AG09319 (cell line): ENCODE results near the gene UBE2L5.

Source experiments
- DNase-seq: peaks from one replicate; pipeline ENCODE4 v3.0.0-alpha.2; 2010; ENCODE audit warnings: low read depth; ENCODE audit errors: extremely low read depth
- CTCF ChIP-seq: IDR thresholded peaks from 2 replicates; pipeline ENCODE4 v1.5.1; 2011; ENCODE audit warnings: low read depth, mild to moderate bottlenecking, inconsistent platforms, low read length, moderate library complexity

UBE2L5 gene

GRCh38 chr13:30415430-30416030 lies 6.8 kb upstream of the UBE2L5 start:
- no peak for TF ChIP-seq CTCF
- DNase-seq = no peak

- no peak for DNase-seq
- TF ChIP-seq CTCF = no peak
Observed at GRCh38 chr13:30416471-30416870, 5.8 kb upstream of the UBE2L5 start.

GRCh38 chr13:30418075-30418716 lies 4.1 kb upstream of the UBE2L5 start:
- TF ChIP-seq CTCF = no peak
- no peak for DNase-seq

- no peak for DNase-seq
- no peak for TF ChIP-seq CTCF
Observed at GRCh38 chr13:30418717-30419459, 3.4 kb upstream of the UBE2L5 start.

- peak; percentile 72 for DNase-seq
- TF ChIP-seq CTCF = no peak
Observed at GRCh38 chr13:30421093-30422053, 920 bp upstream of the UBE2L5 start.

GRCh38 chr13:30423891-30424290 lies 1.6 kb downstream of the UBE2L5 start:
- no peak for TF ChIP-seq CTCF
- DNase-seq = no peak
